ENCODE data around the gene CTNNA2.
A peak's percentile ranks its signal among the peaks of the same experiment; 100 is the strongest.
"Not testable (repeated sequence)": the region's sequence is repeated elsewhere in the genome, so short reads cannot be mapped to it uniquely, and the experiment has no call there.

The CTNNA2 gene

GRCh38 chr2:80032684-80033083 lies 519.8 kb downstream of the CTNNA2 start:
- not testable (repeated sequence) for DNase-seq (ENCODE audit: low spot score)

GRCh38 chr2:80035749-80036285 lies 523.0 kb downstream of the CTNNA2 start:
- DNase-seq (ENCODE audit: low spot score): no peak

- DNase-seq (ENCODE audit: low spot score): no peak
Observed at GRCh38 chr2:80037310-80037709, 524.5 kb downstream of the CTNNA2 start.

- no peak for DNase-seq (ENCODE audit: low spot score)
Observed at GRCh38 chr2:80040226-80040625, 527.4 kb downstream of the CTNNA2 start.

- DNase-seq (ENCODE audit: low spot score): no peak
Observed at GRCh38 chr2:80042635-80043034, 529.8 kb downstream of the CTNNA2 start.

GRCh38 chr2:80048296-80048695 lies 535.4 kb downstream of the CTNNA2 start:
- DNase-seq (ENCODE audit: low spot score): no peak

GRCh38 chr2:80050246-80050645 lies 537.4 kb downstream of the CTNNA2 start:
- no peak for DNase-seq (ENCODE audit: low spot score)

GRCh38 chr2:80053522-80054345 lies 540.9 kb downstream of the CTNNA2 start:
- no peak for DNase-seq (ENCODE audit: low spot score)

- no peak for DNase-seq (ENCODE audit: low spot score)
Observed at GRCh38 chr2:80054346-80054675, 541.5 kb downstream of the CTNNA2 start.

- no peak for DNase-seq (ENCODE audit: low spot score)
Observed at GRCh38 chr2:80057956-80058355, 545.1 kb downstream of the CTNNA2 start.

- peak; percentile 25 for DNase-seq (ENCODE audit: low spot score)
Observed at GRCh38 chr2:80058562-80058961, 545.7 kb downstream of the CTNNA2 start.

- DNase-seq (ENCODE audit: low spot score): no peak
Observed at GRCh38 chr2:80059447-80059846, 546.6 kb downstream of the CTNNA2 start.

- no peak for DNase-seq (ENCODE audit: low spot score)
Observed at GRCh38 chr2:80061881-80062280, 549.0 kb downstream of the CTNNA2 start.

- DNase-seq (ENCODE audit: low spot score): no peak
Observed at GRCh38 chr2:80062298-80062697, 549.4 kb downstream of the CTNNA2 start.

GRCh38 chr2:80068038-80068731 lies 555.3 kb downstream of the CTNNA2 start:
- no peak for DNase-seq (ENCODE audit: low spot score)

- DNase-seq (ENCODE audit: low spot score): peak; percentile 14
Observed at GRCh38 chr2:80070587-80070986, 557.7 kb downstream of the CTNNA2 start.

GRCh38 chr2:80071941-80072340 lies 559.1 kb downstream of the CTNNA2 start:
- no peak for DNase-seq (ENCODE audit: low spot score)

- DNase-seq (ENCODE audit: low spot score): peak; percentile 80
Observed at GRCh38 chr2:80073134-80073561, 560.3 kb downstream of the CTNNA2 start.

- no peak for DNase-seq (ENCODE audit: low spot score)
Observed at GRCh38 chr2:80074321-80075070, 561.6 kb downstream of the CTNNA2 start.

- no peak for DNase-seq (ENCODE audit: low spot score)
Observed at GRCh38 chr2:80075719-80076118, 562.9 kb downstream of the CTNNA2 start.

GRCh38 chr2:80078290-80079036 lies 565.6 kb downstream of the CTNNA2 start:
- DNase-seq (ENCODE audit: low spot score): no peak

- DNase-seq (ENCODE audit: low spot score): no peak
Observed at GRCh38 chr2:80080957-80081356, 568.1 kb downstream of the CTNNA2 start.

Data from iPS-NIHi11 (cell line).